Muscle of arm (tissue), 12 donors: ENCODE measurements around the gene CPEB1. TPM values are rescaled to one million over a fixed set of nuclear protein-coding genes. Genes with fewer than 3 reads are reported as not detected.
"Not testable (repeated sequence)": the region's sequence is repeated elsewhere in the genome, so short reads cannot be mapped to it uniquely, and the experiment has no call there.

Experiments
- DNase-seq: peaks from one replicate; pipeline ENCODE4 v3.0.0-alpha.2; 2013
- polyA plus RNA-seq, 12 donors: library from polyadenylated mRNA; unstranded; fragments of 120-200 nt; gene quantifications; one replicate each; pipeline ENCODE4 v1.2.1, GENCODE V29; 2013; ENCODE audit not compliant: insufficient read length in 12 of 12

The CPEB1 gene
- polyA plus RNA-seq, 12 donors = 0.25 to 1.2 (median 0.71) TPM; not detected in 2

GRCh38 chr15:82649226-82649999, 2.2 kb upstream of the CPEB1 start:
- no peak for DNase-seq

GRCh38 chr15:82648257-82649103, 1.3 kb upstream of the CPEB1 start:
- DNase-seq = no peak

GRCh38 chr15:82647835-82648256, 683 bp upstream of the CPEB1 start:
- no peak for DNase-seq

GRCh38 chr15:82646250-82647044, 716 bp downstream of the CPEB1 start:
- DNase-seq = no peak

- DNase-seq = not testable (repeated sequence)
Observed at GRCh38 chr15:82644967-82645852, 2.0 kb downstream of the CPEB1 start.

- no peak for DNase-seq
Observed at GRCh38 chr15:82643992-82644391, 3.2 kb downstream of the CPEB1 start.

GRCh38 chr15:82642656-82643055, 4.5 kb downstream of the CPEB1 start:
- no peak for DNase-seq

GRCh38 chr15:82641129-82641798, 5.9 kb downstream of the CPEB1 start:
- DNase-seq = no peak

GRCh38 chr15:82640672-82641071, 6.5 kb downstream of the CPEB1 start:
- DNase-seq = no peak

GRCh38 chr15:82635798-82636197, 11.4 kb downstream of the CPEB1 start:
- no peak for DNase-seq

- no peak for DNase-seq
Observed at GRCh38 chr15:82630033-82630432, 17.1 kb downstream of the CPEB1 start.

- no peak for DNase-seq
Observed at GRCh38 chr15:82625136-82625535, 22.0 kb downstream of the CPEB1 start.

- DNase-seq = no peak
Observed at GRCh38 chr15:82624438-82624837, 22.7 kb downstream of the CPEB1 start.

- DNase-seq = no peak
Observed at GRCh38 chr15:82624008-82624407, 23.2 kb downstream of the CPEB1 start.

- DNase-seq = no peak
Observed at GRCh38 chr15:82621970-82622369, 25.2 kb downstream of the CPEB1 start.

- no peak for DNase-seq
Observed at GRCh38 chr15:82613747-82614146, 33.4 kb downstream of the CPEB1 start.

GRCh38 chr15:82611348-82611747, 35.8 kb downstream of the CPEB1 start:
- DNase-seq = no peak

- no peak for DNase-seq
Observed at GRCh38 chr15:82602195-82602594, 45.0 kb downstream of the CPEB1 start.

GRCh38 chr15:82599862-82600261, 47.3 kb downstream of the CPEB1 start:
- no peak for DNase-seq

- DNase-seq = no peak
Observed at GRCh38 chr15:82597815-82598214, 49.3 kb downstream of the CPEB1 start.

- DNase-seq = no peak
Observed at GRCh38 chr15:82595766-82596165, 51.4 kb downstream of the CPEB1 start.
